Measurements from ENCODE around the gene ITPK1. TPM values are rescaled to one million over a fixed set of nuclear protein-coding genes. Genes with fewer than 3 reads are reported as not detected.

ITPK1 gene
- total RNA-seq, 1 donor from 2014 or later = 112 TPM

GRCh38 chr14:92906420-92906819 lies 209.3 kb downstream of the ITPK1 start:
- Histone ChIP-seq H3K36me3 (no peaks in the 10 kb centered on the region), H3K9me3 (replicated peaks) (no peaks in the 10 kb centered on the region), H3K4me1 (no peaks in the 10 kb centered on the region), H3K4me3 (no peak overlapping the region), H3K27me3 (ENCODE audit: low read depth) (peaks cover 55% of the 10 kb centered on the region), H3K27ac (replicated peaks) (no peak overlapping the region)
- DNase-seq = no peak
- no peak for TF ChIP-seq CTCF (IDR thresholded peaks at IDR 0.05; ENCODE audit: borderline replicate concordance)
- intact Hi-C loops (cut with micrococcal nuclease) = no loop called here

DNA sequence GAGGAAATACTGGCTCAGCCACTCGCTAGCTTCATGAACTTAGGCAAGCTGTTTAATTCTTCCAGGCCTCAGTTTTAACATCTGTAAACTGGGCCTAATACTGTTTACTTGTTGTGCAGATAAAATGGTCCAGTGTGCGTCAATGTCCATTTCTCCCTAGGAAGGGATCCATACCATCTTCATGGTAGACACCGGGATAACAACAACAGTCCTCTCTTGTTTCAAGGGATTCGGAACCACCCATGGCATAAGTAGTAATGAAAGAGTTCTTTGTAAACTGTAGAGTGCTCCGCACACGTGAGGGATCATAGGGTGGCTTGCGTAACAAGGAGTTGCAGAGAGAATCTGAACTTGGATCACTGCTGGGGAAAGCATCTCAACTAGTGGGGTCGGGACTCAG lies 210.1 kb downstream of the ITPK1 start:
- Histone ChIP-seq H3K27me3 (ENCODE audit: low read depth) (peaks cover 63% of the 10 kb centered on the region), H3K27ac (replicated peaks) (no peak overlapping the region), H3K9me3 (replicated peaks) (no peaks in the 10 kb centered on the region), H3K4me1 (no peaks in the 10 kb centered on the region), H3K4me3 (no peak overlapping the region), H3K36me3 (no peaks in the 10 kb centered on the region)
- intact Hi-C loops (cut with micrococcal nuclease) = no loop called here
- DNase-seq = no peak
- no peak for TF ChIP-seq CTCF (IDR thresholded peaks at IDR 0.05; ENCODE audit: borderline replicate concordance)

DNA sequence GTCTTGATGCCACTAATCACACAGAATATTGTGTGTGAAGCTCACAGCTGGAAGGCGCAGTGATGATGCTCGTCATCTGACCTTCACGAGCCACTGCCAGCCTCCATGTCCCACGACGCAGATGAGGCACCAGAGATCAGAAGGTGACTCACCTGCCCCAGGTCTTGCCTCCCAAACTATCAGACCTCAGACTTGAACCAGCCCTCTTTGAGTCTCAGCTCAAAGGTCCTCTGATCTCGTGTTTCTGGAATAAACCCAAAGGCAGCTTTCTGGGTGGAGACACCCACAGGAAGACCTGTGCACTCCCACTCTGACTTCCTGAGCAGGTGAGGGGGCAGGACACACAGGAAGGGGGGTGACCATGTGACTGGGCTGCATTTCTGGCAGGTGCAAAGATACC lies 212.4 kb downstream of the ITPK1 start:
- Histone ChIP-seq H3K36me3 (no peaks in the 10 kb centered on the region), H3K4me1 (no peaks in the 10 kb centered on the region), H3K27ac (replicated peaks) (no peak overlapping the region), H3K9me3 (replicated peaks) (no peaks in the 10 kb centered on the region), H3K4me3 (no peak overlapping the region), H3K27me3 (ENCODE audit: low read depth) (peaks cover 68% of the 10 kb centered on the region)
- no peak for DNase-seq
- TF ChIP-seq CTCF (IDR thresholded peaks at IDR 0.05; ENCODE audit: borderline replicate concordance) = no peak
- intact Hi-C loops (cut with micrococcal nuclease) = no loop called here

- Histone ChIP-seq H3K27me3 (ENCODE audit: low read depth) (peaks cover 68% of the 10 kb centered on the region), H3K9me3 (replicated peaks) (no peaks in the 10 kb centered on the region), H3K4me1 (no peaks in the 10 kb centered on the region), H3K4me3 (no peak overlapping the region), H3K27ac (replicated peaks) (no peak overlapping the region), H3K36me3 (no peaks in the 10 kb centered on the region)
- intact Hi-C loops (cut with micrococcal nuclease) = no loop called here
- TF ChIP-seq CTCF (IDR thresholded peaks at IDR 0.05; ENCODE audit: borderline replicate concordance) = no peak
- no peak for DNase-seq
These were observed 213.0 kb downstream of the ITPK1 start for GRCh38 chr14:92902726-92903125.

GRCh38 chr14:92902191-92902590 lies 213.5 kb downstream of the ITPK1 start:
- TF ChIP-seq CTCF (IDR thresholded peaks at IDR 0.05; ENCODE audit: borderline replicate concordance) = no peak
- H3K4me1 ChIP-seq = no peaks in the 10 kb centered on the region
- no peak overlapping the region for H3K27ac ChIP-seq (replicated peaks)
- DNase-seq = no peak
- no peaks in the 10 kb centered on the region for H3K36me3 ChIP-seq
- no peaks in the 10 kb centered on the region for H3K9me3 ChIP-seq (replicated peaks)
- intact Hi-C loops (cut with micrococcal nuclease) = no loop called here
- peaks cover 69% of the 10 kb centered on the region for H3K27me3 ChIP-seq (ENCODE audit: low read depth)
- H3K4me3 ChIP-seq = no peak overlapping the region

GRCh38 chr14:92900660-92901059 lies 215.1 kb downstream of the ITPK1 start:
- H3K36me3 ChIP-seq = no peaks in the 10 kb centered on the region
- no peaks in the 10 kb centered on the region for H3K9me3 ChIP-seq (replicated peaks)
- no peak overlapping the region for H3K27ac ChIP-seq (replicated peaks)
- no peak for DNase-seq
- no peak for TF ChIP-seq CTCF (IDR thresholded peaks at IDR 0.05; ENCODE audit: borderline replicate concordance)
- no peaks in the 10 kb centered on the region for H3K4me1 ChIP-seq
- H3K27me3 ChIP-seq (ENCODE audit: low read depth) = peaks cover 84% of the 10 kb centered on the region
- intact Hi-C loops (cut with micrococcal nuclease) = no loop called here
- H3K4me3 ChIP-seq = no peak overlapping the region
